WI38 (cell line): ENCODE measurements around the gene MAD1L1.

Experiments
- H3K4me3 ChIP-seq: 2 replicates; pipeline ENCODE4 v1.5.1; 2011; ENCODE audit warnings: low read depth, mild to moderate bottlenecking, control low read depth, low read length
- TF ChIP-seq, protein P1 (sequence below): IDR thresholded peaks from 2 replicates; pipeline ENCODE4 v1.5.1; 2012; ENCODE audit warnings: low read depth, mild to moderate bottlenecking, control low read depth, low read length

MAD1L1 gene

DNA sequence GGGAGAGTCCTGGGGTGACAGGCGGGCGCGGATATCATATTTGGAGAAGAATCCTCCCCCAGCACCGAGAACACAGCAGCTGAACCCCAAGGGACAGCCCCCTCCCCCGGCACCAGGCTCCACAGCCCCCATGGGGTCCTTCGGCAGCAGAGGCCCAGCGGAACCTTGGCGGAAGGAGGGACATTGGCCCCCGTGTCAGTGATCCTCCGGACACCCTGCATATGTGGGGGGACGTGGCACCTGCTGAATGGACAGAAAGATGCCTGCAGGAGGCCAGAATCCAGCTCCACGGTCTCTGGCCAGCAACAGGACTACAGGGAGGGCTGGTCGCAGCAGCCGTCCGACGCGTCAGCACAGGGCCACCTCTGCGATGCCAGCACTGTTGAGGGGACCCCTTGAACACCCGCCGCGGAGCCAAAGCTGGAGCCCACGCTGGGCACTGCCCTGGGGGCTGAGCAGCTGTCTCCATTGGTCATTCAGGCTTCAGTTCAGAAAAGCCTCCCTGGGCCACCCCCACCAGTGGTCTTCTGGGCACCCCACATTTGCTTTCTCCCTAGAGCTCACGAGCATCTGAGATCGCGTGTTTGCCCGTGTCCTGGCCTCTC is 322.6 kb downstream of the MAD1L1 start:
- TF ChIP-seq, protein P1, sequence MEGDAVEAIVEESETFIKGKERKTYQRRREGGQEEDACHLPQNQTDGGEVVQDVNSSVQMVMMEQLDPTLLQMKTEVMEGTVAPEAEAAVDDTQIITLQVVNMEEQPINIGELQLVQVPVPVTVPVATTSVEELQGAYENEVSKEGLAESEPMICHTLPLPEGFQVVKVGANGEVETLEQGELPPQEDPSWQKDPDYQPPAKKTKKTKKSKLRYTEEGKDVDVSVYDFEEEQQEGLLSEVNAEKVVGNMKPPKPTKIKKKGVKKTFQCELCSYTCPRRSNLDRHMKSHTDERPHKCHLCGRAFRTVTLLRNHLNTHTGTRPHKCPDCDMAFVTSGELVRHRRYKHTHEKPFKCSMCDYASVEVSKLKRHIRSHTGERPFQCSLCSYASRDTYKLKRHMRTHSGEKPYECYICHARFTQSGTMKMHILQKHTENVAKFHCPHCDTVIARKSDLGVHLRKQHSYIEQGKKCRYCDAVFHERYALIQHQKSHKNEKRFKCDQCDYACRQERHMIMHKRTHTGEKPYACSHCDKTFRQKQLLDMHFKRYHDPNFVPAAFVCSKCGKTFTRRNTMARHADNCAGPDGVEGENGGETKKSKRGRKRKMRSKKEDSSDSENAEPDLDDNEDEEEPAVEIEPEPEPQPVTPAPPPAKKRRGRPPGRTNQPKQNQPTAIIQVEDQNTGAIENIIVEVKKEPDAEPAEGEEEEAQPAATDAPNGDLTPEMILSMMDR = no peak
- no peak overlapping the region for H3K4me3 ChIP-seq

DNA sequence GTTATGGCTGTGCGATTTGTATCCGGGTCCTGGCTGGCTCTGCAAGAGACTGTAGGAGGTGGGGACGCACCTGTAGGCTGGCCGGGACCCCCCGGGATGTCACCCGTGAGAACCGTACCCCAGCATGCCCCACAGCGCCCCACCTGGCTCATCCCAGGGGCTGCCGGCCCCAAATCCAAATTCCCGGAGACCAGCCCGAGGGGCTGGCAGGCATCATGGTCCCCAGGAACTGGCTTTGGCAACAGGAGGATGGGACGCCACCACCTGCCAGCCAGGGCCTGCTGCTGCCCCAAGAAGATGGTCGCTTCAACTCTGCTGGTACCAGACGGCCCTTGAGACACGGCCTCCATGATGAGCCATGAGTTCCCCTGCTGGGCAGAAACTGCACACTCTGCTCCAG is 323.3 kb downstream of the MAD1L1 start:
- H3K4me3 ChIP-seq = no peak overlapping the region
- TF ChIP-seq, protein P1 = no peak

DNA sequence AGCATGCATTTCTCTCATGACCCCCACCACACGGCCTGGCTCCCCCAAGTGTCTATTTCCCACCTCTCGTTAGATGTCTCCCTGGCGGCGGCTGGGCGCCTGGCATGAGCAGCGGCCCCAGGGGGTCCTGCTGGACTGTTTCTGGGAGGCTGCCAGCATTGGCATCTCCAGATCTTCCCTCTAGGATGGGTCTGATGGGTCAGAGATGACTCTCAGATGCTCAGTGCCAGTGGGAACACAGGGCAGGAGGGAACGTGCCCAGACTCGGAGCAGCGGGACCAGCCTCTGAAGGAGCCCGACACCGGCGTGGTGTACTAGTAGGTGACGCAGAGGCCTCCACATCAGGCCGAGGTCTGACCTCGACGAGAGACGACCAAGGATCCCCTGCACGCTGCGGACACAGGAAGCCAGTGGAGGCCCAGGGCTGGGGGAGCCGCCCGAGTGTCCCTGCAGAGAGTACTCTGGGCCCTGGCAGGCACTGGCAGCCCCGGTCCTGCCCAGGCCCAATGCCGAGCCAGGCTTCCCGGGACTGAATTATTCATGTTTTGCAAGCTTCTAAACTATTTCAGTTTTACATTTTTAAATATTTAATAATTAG is 323.8 kb downstream of the MAD1L1 start:
- no peak overlapping the region for H3K4me3 ChIP-seq
- TF ChIP-seq, protein P1 = no peak

DNA sequence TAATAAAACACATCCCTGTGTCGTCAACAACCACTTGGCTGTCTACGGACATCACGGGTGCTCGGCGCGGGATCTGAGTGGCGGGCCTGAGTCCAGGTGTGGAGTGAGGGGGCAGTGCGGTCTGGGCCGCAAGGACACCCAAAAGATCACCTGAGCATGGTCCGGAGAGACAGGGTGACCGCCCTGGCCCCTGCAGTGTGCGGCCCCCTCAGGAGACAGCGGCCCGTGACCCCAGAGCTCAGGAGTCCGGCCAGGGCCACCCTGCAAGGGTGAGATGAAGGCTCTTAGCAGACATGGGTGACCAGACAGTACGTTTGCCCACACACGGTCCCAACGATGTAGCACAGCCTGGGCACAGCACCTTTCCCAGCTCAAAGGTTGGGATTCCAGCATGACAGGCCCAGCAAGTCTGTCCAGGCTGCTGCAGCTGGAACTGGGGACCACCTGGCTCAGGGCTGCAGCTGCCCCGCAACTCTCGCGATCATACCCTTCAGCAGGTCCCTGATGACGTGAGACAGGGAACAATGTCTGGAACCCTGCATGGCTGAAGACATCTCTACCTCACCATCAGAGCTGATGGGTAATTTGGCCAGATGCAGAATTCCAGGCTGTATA is 324.9 kb downstream of the MAD1L1 start:
- TF ChIP-seq, protein P1 = no peak
- H3K4me3 ChIP-seq = no peak overlapping the region

DNA sequence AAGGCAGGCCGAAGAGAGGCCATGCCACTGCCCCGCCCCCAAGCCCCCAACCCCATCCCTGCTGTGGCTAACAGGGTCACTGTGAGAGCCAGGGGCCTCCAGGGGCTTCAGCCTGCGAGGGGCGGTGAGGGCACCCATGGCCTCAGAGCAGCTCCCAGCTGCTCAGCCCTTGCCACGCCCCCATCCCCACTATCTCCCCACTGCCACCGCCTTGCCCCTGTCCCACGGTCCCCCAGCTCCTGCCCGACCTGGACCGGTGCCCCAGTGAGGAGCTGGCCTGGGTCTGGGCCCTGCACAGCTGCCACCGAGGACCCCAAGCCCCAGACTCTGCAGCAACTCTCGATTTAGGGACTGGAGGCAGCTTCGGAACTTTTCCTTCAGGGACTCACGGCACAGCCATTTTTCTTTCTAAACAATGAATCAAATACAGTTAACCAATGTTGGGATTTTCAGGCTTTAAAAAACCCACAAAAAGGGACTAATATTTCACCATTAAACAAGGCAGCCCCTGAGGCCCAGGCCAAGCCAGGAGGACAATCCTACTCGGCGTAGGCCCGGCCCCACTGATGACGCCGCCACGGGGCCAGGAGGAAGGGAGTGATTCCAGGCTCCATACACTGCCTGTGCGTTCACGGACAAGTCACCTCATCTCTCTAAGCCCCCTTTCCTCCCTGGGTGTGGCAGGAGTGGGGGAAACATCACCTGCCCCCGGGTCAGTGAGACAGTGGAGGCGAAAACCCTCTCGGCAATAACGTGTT is 325.6 kb downstream of the MAD1L1 start:
- H3K4me3 ChIP-seq = no peak overlapping the region
- TF ChIP-seq, protein P1 = no peak

DNA sequence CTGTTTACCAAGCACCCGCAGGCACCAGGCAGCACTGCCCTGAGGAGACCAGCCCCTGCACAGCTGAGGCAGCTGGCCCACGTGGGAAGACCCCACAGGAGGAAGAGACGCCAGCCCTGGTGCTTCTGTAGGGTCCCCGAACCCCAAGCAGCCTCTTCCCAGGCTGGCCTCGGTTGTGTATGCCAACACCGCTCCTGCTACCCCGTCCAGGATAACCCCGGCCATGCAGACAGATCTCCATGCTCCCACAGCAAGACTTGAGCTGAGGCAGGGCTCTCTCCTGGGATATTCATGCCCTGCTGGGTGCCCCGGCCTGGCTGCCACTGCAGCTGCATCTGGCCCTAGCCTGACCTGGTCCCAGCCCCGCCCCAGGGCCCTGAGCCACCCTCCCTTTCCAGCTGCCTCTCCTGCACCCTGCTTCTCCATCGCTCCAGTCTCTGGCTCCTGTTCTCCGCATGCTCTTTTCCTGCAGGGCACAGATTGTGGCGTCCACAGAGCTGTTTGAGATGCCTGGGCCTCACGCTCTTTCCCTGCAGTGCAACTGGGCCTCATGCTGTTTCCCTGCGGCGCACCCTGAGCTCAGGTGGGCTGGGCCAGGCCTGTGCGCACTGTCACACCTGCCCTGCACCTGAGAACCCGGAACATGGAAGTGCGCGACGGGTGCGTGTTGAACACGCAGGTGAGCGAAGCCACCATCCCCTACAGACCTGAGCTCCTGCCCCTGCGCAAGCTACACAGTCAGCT is 326.5 kb downstream of the MAD1L1 start:
- TF ChIP-seq, protein P1 = no peak
- H3K4me3 ChIP-seq = no peak overlapping the region
